Measurements from ENCODE around the gene EZR. TPM values are rescaled to one million over a fixed set of nuclear protein-coding genes. Genes with fewer than 3 reads are reported as not detected.
"Not testable (repeated sequence)": the region's sequence is repeated elsewhere in the genome, so short reads cannot be mapped to it uniquely, and the experiment has no call there.

Gene EZR
- total RNA-seq, 1 experiment from 2014 or later: 375 TPM

GRCh38 chr6:158839796-158840195, 20.6 kb upstream of the EZR start:
- Histone ChIP-seq H3K79me1 (ENCODE audit: insufficient read depth, low read depth, low read length, poor library complexity, severe bottlenecking) (no peaks in the 10 kb centered on the region), H3K14ac (ENCODE audit: insufficient read depth, low read length) (no peak overlapping the region), H2AK5ac (ENCODE audit: insufficient read length, low read length) (no peak overlapping the region), H3K4ac (ENCODE audit: low read depth, low read length) (no peak overlapping the region), H3T11ph (ENCODE audit: low read length) (no peak overlapping the region), H4K5ac (ENCODE audit: insufficient read length, low read depth, low read length) (no peak overlapping the region), H3K56ac (ENCODE audit: insufficient read length, low read depth, low read length) (no peak overlapping the region), H3K23ac (ENCODE audit: insufficient read length, low read depth, low read length) (no peak overlapping the region), H4K8ac (replicated peaks; ENCODE audit: insufficient read length, low read depth, low read length) (no peak overlapping the region), H2BK12ac (ENCODE audit: insufficient read length, low read depth, low read length) (no peak overlapping the region), H3K23me2 (ENCODE audit: insufficient read length, low read depth, low read length, poor library complexity, severe bottlenecking) (no peaks in the 10 kb centered on the region), H3K18ac (ENCODE audit: insufficient read length, low read depth, low read length) (no peak overlapping the region), H3K9me3 (ENCODE audit: control insufficient read depth, low read depth, low read length) (no peaks in the 10 kb centered on the region), H4K20me1 (ENCODE audit: control insufficient read depth, insufficient read depth, insufficient read length) (no peaks in the 10 kb centered on the region), H2BK5ac (ENCODE audit: insufficient read length, low read length) (no peak overlapping the region), H3K9ac (ENCODE audit: extremely low read depth, insufficient read length, low read length) (no peak overlapping the region), H2BK20ac (ENCODE audit: low read depth, low read length, poor library complexity, severe bottlenecking) (no peak overlapping the region), H3K79me2 (ENCODE audit: insufficient read depth, low read length) (no peaks in the 10 kb centered on the region), H4K91ac (ENCODE audit: insufficient read length, low read depth, low read length) (no peak overlapping the region), H2BK15ac (ENCODE audit: low read depth, low read length) (no peak overlapping the region), H2BK120ac (ENCODE audit: low read depth, low read length, poor library complexity, severe bottlenecking) (no peak overlapping the region), H3K4me1 (ENCODE audit: insufficient read depth, low read length) (no peaks in the 10 kb centered on the region; the same call in 1 of the 2 replicates), H3K4me2 (ENCODE audit: insufficient read depth, insufficient read length, low read length) (no peak overlapping the region), H3K27me3 (ENCODE audit: insufficient read depth, low read length) (no peaks in the 10 kb centered on the region), H3K27ac (ENCODE audit: insufficient read length, low read depth, low read length) (no peak overlapping the region), H2AFZ (ENCODE audit: low read length) (no peak overlapping the region)
- Mint-ChIP-seq H3K36me3 (ENCODE audit: insufficient read depth in 1 of 3, low read depth in 3 of 3) (peaks cover 2 to 5% (median 3%) of the 10 kb centered on the region in 3 experiments; a peak in 5 of 7 replicates), H3K4me3 (no peak overlapping the region), H3K9me3 (peaks cover 5 to 8% of the 10 kb centered on the region in 2 experiments; a peak in 4 of 5 replicates), H3K4me1 (peaks cover 18% of the 10 kb centered on the region in 2 experiments), H3K27me3 (ENCODE audit: low read depth) (peaks cover 3% of the 10 kb centered on the region), H3K27ac (no peak overlapping the region; a peak in 1 of 7 replicates)
- TF ChIP-seq CTCF (conservative IDR thresholded peaks at IDR 0.05): no peak
- WGBS (ENCODE audit: extremely low coverage, insufficient read length, low lambda C conversion rate): no CpG with 5 or more reads among the region's 5 CpGs
- DNase-seq: no peak

GRCh38 chr6:158838790-158839189, 19.6 kb upstream of the EZR start:
- H3K56ac ChIP-seq (ENCODE audit: insufficient read length, low read depth, low read length); H3K4ac ChIP-seq (ENCODE audit: low read depth, low read length); H3K4me2 ChIP-seq (ENCODE audit: insufficient read depth, insufficient read length, low read length); H4K5ac ChIP-seq (ENCODE audit: insufficient read length, low read depth, low read length); H3K27me3 Mint-ChIP-seq (ENCODE audit: low read depth); H2BK12ac ChIP-seq (ENCODE audit: insufficient read length, low read depth, low read length); H4K91ac ChIP-seq (ENCODE audit: insufficient read length, low read depth, low read length); H3K9me3 ChIP-seq (ENCODE audit: control insufficient read depth, low read depth, low read length); H3K18ac ChIP-seq (ENCODE audit: insufficient read length, low read depth, low read length); H3K79me1 ChIP-seq (ENCODE audit: insufficient read depth, low read depth, low read length, poor library complexity, severe bottlenecking); H3K23ac ChIP-seq (ENCODE audit: insufficient read length, low read depth, low read length); H2BK20ac ChIP-seq (ENCODE audit: low read depth, low read length, poor library complexity, severe bottlenecking); H3K9ac ChIP-seq (ENCODE audit: extremely low read depth, insufficient read length, low read length); H3T11ph ChIP-seq (ENCODE audit: low read length); H3K36me3 Mint-ChIP-seq (ENCODE audit: insufficient read depth in 1 of 3, low read depth in 3 of 3); H3K23me2 ChIP-seq (ENCODE audit: insufficient read length, low read depth, low read length, poor library complexity, severe bottlenecking); H3K27ac ChIP-seq (ENCODE audit: insufficient read length, low read depth, low read length); H4K20me1 ChIP-seq (ENCODE audit: control insufficient read depth, insufficient read depth, insufficient read length); H3K27ac Mint-ChIP-seq; H2AK5ac ChIP-seq (ENCODE audit: insufficient read length, low read length); H3K79me2 ChIP-seq (ENCODE audit: insufficient read depth, low read length); H2AFZ ChIP-seq (ENCODE audit: low read length); H2BK5ac ChIP-seq (ENCODE audit: insufficient read length, low read length); H2BK120ac ChIP-seq (ENCODE audit: low read depth, low read length, poor library complexity, severe bottlenecking); H3K4me3 Mint-ChIP-seq; H4K8ac ChIP-seq (replicated peaks; ENCODE audit: insufficient read length, low read depth, low read length); H3K14ac ChIP-seq (ENCODE audit: insufficient read depth, low read length); H2BK15ac ChIP-seq (ENCODE audit: low read depth, low read length); H3K27me3 ChIP-seq (ENCODE audit: insufficient read depth, low read length); H3K9me3 Mint-ChIP-seq; DNase-seq; H3K4me1 ChIP-seq (ENCODE audit: insufficient read depth, low read length): not testable (repeated sequence)
- no CpG with 5 or more reads among the region's 3 CpGs for WGBS (ENCODE audit: extremely low coverage, insufficient read length, low lambda C conversion rate)
- H3K4me1 Mint-ChIP-seq: peaks cover 20 to 21% of the 10 kb centered on the region in 2 experiments
